GM21717 (cell line): ENCODE data around the gene TSKU.
"Not testable (repeated sequence)": the region's sequence is repeated elsewhere in the genome, so short reads cannot be mapped to it uniquely, and the experiment has no call there.

ENCODE experiments used
- ATAC-seq: cut with Tn5 transposase; IDR thresholded peaks from one replicate; pipeline ENCODE4 v1.9.1; 2021; ENCODE audit warnings: mild to moderate bottlenecking, moderate library complexity; ENCODE audit not compliant: unreplicated experiment

Gene TSKU

GRCh38 chr11:76799066-76799804 is 16.1 kb downstream of the TSKU start:
- no peak for ATAC-seq

DNA sequence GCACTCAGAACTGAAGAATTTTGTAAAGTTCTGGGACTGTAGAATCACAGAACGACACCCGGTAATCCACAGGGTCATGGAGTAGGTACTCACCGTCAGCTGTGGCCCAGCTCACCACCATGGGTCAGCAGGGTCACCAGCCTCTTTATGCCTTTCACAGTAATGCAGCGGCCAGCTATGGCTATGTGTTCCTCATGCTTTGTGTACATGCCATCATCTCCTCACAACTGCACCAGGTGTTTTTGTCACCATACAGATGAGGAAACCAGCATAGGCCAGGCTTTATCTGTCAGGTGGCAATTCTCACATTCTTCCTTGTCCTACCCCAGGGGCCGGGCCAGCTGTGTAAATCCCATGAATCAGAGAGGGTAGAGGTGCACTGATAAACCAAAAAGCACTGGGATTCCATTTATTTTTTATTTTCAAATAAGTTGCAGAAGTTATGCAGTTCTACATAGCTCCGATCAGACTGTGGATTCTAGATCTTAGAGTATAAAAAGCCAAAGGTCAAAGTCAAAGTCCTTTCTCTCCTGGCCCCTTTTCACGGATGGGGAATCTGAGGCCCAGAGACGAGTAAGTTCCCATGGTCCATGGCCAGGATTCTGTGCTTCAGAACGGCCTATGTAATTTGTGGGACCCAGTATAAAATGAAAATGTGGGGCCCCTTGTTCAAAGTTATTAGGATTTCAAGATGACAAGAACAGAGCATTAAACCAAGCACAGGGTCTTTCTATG is 17.5 kb downstream of the TSKU start:
- ATAC-seq: no peak

DNA sequence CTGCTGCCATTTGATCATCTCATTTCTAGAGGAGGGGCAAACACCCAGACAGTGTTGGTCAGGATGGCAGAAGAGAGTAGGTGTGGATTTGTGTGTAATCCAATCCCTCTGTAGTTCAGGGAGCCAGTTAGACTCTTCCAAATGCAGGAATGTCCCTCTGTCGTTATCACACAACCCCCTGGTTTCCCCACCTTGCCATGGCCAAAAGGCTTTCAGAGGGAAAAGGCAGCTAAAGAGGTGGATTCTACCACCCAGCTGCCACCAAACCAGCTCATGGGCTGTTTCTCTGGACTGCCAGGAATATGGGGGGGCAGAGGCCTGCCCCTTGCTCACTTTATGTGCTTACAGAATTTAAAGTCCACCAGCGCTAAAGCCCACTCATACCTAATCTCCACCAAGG is 18.1 kb downstream of the TSKU start:
- ATAC-seq: no peak

DNA sequence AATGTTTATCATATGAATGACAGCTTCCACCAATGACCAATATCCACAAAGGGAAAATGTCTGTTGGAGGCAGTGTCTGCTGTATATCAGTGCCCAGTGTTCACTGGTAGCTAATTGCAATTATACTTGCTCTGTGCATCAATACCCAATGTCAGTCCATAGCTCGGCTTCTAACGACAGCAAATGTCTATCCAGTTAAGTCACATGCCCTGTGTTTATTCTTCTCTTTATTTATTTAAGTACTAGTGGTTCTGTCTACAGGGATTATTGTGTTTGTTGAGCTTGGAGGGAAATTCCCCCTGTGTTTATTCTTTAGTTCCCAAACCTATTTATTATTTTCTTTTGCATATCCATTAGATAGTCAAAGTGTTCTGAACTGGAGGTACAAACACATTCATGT is 18.6 kb downstream of the TSKU start:
- no peak for ATAC-seq

DNA sequence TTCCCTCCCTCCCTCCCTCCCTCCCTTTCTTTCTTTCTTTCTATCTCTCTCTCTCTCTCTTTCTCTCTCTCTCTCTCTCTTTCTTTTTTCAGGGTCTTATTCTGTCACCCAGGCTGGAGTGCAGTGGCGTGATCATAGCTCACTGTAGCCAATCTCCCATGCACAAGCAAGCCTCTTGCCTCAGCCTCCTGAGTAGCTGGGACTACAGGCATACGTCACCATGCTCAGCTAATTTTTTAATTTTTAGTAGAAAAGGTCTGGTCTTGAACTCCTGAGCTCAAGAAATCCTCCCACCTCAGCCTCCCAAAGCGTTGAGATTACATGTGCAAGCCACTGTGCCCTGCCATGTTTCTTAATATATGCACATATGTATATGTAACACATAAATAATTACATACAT is 19.0 kb downstream of the TSKU start:
- ATAC-seq: no peak

DNA sequence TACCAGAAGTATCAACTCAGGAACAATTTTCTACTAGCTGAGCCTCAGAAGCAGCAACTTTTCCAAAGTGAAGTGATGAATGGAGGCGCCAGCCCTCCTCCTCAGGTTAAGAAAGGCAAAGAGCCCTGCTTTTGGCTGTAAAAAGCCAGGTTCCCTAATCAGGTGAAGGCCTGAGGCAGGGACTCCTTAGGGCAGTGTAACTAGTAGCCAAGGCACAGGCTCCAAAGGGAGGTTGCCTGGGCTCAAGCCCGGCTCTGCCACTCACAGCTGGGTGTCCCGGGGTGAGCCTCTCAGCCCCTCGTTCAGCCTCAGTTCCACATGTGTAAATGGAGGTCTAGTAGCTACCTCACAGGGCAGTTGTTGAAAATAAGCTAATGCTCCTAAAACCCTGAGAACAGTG is 19.5 kb downstream of the TSKU start:
- ATAC-seq: no peak

- ATAC-seq: no peak
These were observed 19.9 kb downstream of the TSKU start for GRCh38 chr11:76803023-76803422.

- ATAC-seq: no peak
These were observed 20.9 kb downstream of the TSKU start for GRCh38 chr11:76803811-76804600.

GRCh38 chr11:76805206-76805913 is 22.2 kb downstream of the TSKU start:
- no peak for ATAC-seq

DNA sequence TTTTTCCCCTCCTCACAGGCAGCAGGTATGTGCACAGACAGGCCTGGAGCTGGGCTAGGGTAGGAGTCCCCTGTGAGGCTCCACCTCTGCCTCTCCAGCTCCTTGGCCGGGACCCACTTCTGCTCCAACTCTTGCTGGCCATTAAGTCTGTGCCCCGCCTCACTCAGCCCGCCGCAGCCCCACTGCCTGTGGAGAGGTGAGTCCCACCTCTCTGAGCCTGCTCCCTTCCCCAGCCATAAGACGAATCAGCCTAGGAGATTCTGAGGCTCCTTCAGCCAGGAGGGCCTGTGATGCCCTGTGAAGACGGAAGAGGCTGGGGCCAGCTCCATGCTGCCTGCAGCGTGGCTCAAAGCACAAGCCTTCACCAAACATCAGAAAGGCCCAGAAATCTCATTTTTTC is 23.0 kb downstream of the TSKU start:
- ATAC-seq: no peak

GRCh38 chr11:76806608-76807205 is 23.6 kb downstream of the TSKU start:
- no peak for ATAC-seq

DNA sequence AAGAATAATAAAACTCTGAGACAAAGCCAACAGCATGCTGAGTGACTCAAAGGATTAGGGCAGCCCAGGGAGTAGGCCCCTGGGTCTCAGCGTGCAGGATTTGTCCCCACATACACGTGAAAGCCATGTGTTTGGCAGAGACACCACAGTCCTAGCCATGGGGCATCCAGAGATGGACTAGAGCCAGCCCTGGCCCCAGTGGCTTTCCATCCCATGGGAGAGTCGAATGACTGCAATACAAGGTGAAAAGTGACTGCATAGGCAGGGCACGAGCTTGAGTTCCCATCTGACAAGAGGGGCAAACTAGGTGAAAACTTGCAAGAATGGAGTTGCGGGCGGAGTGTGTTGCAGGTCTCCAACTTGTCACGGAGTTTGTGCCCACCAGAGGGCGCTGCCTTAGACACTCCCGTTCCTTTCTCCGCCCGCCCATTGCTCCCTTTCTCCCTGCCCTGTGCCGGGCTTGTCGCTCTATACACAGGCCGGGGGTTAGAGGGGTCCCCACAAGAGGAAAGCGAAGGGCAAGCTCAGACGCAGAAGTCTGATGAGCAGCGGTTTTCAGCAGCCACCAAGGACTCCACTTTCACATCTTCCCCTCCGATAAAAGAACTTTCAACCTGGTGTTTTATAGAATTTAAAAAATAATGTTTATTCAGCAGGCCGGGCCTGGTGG is 24.2 kb downstream of the TSKU start:
- no peak for ATAC-seq

GRCh38 chr11:76808171-76808570 is 25.0 kb downstream of the TSKU start:
- ATAC-seq: no peak

- no peak for ATAC-seq
These were observed 25.8 kb downstream of the TSKU start for GRCh38 chr11:76808996-76809395.

GRCh38 chr11:76810151-76810853 is 27.1 kb downstream of the TSKU start:
- ATAC-seq: no peak

DNA sequence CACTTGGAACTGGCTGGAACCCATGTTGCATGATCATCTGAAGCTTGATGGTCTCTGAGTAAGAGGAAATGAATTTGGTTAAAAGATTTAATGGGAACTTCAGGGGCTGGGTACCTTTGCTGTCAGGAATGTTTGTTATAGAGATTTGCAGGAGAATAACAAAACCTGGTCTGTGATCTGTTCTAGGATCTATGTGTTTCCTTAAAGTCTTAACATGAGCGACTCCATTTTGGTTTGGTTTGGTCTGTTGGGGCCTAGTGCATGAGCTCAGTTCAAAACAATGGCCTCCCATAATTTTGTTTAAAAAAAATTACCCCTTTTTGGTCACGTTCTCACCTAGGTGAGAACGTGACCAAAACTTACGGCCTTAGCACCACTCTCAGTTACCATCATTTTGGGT is 28.1 kb downstream of the TSKU start:
- ATAC-seq: no peak

DNA sequence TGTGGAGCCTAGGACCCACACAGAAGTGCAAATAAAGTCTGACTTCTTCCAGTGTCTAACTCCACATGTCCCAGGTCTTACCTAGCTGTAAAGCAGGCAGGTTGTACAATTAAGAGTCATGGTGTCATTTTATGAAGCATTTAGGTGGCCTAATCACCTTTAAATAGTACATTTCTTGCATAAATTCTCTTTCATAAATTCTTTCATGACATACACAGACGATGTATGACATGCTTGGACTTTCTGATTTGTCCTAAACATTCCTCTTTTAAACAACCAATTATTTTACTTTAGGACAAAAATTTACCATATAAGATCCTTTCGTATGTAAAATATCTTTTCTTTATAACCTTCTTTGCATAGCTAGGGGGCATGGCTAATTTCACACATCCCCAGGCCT is 31.3 kb downstream of the TSKU start:
- no peak for ATAC-seq

DNA sequence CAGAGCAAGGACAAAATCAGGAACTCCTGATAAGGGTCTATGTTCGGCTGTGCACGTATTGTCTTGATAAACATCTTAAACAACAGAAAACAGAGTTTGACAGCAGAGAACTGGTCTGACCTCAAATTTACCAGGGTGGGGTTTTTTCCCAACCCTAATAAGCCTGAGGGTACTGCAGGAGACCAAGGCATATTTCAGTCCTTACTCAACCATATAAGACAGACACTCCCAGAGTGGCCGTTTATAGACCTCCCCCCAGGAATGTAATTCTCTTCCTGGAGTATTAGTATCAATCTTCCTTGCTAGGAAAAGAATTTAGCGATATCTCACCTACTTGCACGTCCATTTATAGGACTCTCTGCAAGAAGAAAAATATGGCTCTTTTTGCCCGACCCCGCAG is 32.5 kb downstream of the TSKU start:
- ATAC-seq: not testable (repeated sequence)

DNA sequence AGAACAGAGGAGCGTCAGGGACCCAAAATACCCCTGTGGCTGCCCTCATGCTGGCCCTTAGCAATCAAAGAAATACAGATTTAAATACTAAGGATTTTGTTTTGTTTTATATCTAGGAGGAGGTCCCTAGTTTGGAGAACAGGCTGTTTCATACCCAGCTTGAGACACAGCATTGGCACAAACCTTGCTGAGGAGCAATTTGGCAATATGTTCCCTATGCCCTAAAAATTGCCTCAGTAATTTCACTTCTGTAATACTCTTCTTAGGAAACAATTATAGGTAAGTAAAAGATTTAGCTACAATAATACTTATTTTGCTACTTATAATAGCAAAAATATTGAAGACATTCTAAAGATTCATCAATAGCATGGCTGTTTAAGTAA is 37.0 kb downstream of the TSKU start:
- ATAC-seq: no peak

GRCh38 chr11:76821396-76821795 is 38.2 kb downstream of the TSKU start:
- ATAC-seq: not testable (repeated sequence)
